HG03354 (cell line): Measurements from ENCODE around the gene RICTOR.
A peak's percentile ranks its signal among the peaks of the same experiment; 100 is the strongest.
"Not testable (repeated sequence)": the region's sequence is repeated elsewhere in the genome, so short reads cannot be mapped to it uniquely, and the experiment has no call there.

Experiments used
- ATAC-seq: cut with Tn5 transposase; IDR thresholded peaks from one replicate; pipeline ENCODE4 v1.9.1; 2021; ENCODE audit warnings: mild to moderate bottlenecking; ENCODE audit not compliant: unreplicated experiment, poor library complexity, severe bottlenecking

RICTOR gene

GRCh38 chr5:39062530-39062929 lies 11.7 kb downstream of the RICTOR start:
- ATAC-seq = no peak

DNA sequence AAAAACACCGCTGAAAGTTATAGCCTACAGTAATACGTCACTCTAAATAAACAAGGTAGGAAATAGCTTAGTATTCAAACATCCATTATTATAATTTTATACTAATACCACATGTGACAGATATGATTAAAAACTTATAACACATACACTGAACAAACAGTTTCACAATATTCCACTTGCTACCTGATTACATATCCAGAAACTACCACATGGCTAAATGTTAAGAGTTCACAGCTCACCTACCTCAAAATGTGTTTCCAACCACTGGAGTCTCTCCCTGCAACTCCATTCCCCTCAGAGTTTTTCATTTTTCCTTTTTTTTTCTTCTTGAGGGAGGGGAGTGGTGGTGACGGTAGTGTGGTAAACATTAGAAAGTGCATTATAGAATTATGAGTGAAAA lies 12.1 kb downstream of the RICTOR start:
- no peak for ATAC-seq

DNA sequence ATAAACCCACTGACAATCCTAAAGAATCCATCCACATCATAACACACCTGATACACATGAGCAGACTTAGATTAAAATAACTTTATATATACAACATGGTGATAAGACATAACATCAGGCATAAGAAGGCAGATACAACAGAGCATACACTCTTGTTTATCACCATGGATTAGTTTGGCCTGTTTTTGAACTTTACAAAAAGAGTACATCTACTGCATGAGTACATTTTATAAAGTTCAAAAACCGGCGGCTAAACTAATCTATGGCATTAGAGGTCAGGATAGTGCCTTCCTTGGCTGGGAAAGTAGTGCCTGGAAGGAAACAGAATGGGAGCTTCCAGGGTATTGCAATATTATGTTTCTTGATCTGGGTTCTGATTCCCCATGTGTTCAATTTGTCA lies 15.1 kb downstream of the RICTOR start:
- ATAC-seq = no peak

GRCh38 chr5:39058178-39058921 lies 15.8 kb downstream of the RICTOR start:
- peak; percentile 92 for ATAC-seq

DNA sequence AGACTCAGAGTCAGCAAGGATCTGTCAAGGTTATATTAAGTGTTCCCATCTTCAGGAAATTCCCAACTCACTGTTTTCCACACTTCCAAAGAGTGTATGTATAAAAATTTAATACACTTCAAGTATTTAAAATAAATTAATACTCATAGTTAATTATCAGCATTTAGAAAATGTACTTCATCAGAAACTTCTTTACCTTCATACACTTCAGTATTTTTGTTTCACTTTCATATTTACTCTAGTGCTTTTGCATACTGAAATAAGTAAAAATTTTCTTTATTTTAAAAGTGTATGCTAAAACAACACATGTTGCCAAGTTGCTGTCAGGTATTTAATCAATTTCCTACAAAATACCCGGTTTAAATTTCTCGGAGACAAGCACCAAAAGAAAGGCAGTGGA lies 16.5 kb downstream of the RICTOR start:
- peak; percentile 74 for ATAC-seq

DNA sequence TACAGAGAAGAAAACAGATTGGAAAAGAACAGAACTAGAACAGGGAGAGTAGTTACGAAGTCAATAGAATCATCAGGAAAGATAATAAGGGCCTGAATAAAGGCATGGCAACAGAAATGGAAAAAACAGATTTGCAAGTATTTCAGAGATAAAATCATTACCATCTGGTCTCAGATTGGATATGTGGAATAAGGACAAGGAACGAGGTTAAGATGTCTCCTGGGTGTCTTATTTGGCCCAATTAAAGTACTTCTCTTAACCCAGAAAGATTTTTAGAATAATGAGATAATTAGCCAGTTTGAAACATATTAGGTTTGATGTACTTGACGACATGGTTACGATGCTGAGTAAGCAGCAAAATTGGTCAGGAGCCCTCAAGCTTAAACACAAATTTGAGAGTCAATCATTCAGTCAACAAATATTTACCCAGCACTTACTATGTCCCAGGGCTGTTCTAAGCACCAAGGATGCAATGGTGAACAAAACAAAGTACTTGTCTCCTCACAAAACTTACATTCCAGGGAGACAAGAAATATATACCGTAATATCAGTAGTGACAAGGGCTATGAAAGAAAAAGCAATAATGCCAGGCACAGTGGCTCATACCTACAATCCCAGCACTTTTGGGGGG lies 18.3 kb downstream of the RICTOR start:
- ATAC-seq = no peak

GRCh38 chr5:39055027-39055767 lies 19.0 kb downstream of the RICTOR start:
- ATAC-seq = no peak

DNA sequence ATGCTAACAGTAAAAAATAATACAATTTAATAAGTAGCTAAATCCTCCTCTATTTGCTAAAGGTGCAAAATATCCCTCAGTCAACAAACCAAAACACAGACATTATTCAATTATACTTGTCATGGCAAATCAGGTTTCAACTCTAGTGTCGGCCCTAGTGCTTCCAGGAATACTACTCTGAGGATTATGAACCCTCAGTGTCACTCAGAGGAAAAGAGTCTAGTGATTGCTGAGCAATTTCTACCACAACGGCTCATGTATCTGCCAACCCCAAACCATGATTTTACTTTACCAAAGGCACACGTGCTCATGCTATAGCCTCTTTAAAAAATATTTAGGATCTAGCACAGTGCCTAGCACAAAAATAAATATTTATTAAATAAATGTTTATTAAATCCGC lies 21.0 kb downstream of the RICTOR start:
- ATAC-seq = no peak

DNA sequence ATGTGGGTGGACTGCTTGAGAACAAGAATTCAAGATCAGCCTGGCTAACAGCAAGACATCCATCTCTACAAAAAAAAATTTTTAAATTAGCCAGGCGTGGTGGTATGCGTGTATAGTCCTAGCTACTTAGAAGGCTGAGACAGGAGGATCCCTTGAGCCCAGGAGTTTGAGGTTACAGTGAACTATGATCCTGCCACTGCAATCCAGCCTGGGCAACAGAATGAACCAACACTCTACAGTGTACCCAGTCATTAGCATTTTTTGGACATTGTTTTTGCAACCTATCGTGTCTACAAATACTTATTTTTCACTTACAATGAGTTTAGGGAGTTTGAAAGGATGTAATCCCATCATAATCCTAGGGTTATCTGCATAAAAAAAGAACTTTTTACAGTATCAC lies 22.1 kb downstream of the RICTOR start:
- no peak for ATAC-seq

DNA sequence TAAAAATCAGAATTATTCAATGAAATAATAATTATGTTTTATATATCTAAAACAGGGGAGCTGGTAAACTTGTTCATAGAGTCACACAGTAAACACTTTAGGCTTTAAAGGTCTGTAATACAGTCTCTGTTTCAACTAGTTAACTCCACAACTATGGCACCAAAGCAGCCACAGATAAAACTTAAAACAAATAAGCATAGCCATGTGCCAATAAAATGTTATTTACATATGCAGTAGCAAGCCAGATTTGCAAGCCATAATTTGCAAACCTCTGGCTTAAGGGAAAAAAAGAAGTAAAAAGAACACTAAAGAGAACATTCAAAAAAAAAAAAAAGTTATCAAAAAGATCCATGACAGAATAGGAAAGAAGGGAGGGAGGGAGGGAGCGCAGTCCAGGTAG lies 24.9 kb downstream of the RICTOR start:
- ATAC-seq = no peak

GRCh38 chr5:39040875-39041274 lies 33.3 kb downstream of the RICTOR start:
- ATAC-seq = no peak

- not testable (repeated sequence) for ATAC-seq
These were observed 39.7 kb downstream of the RICTOR start for GRCh38 chr5:39034493-39034892.

- ATAC-seq = no peak
These were observed 43.2 kb downstream of the RICTOR start for GRCh38 chr5:39031041-39031440.

- ATAC-seq = peak; percentile 41
These were observed 48.7 kb downstream of the RICTOR start for GRCh38 chr5:39025456-39025855.

- no peak for ATAC-seq
These were observed 49.3 kb downstream of the RICTOR start for GRCh38 chr5:39024884-39025283.

GRCh38 chr5:39024005-39024404 lies 50.2 kb downstream of the RICTOR start:
- no peak for ATAC-seq

GRCh38 chr5:39023121-39023520 lies 51.1 kb downstream of the RICTOR start:
- ATAC-seq = no peak

DNA sequence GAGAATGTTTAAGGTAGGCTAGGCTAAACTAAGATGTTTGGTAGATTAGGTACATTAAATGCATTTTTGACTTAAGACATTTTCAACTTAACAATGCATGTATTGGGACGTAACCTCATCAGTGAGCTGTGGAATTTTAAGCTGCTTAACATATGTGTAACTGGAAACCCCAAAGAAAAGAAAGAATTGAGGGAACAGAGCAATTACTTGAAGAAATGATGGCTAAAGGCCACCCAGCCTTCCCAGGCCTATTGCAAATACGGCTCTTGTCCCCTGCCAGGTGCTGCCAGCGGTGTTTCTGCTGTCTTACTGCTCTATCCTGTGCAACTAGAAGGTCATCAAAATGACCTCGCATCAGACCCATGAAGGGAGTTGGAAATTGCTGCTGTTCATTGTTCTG lies 52.0 kb downstream of the RICTOR start:
- ATAC-seq = no peak

DNA sequence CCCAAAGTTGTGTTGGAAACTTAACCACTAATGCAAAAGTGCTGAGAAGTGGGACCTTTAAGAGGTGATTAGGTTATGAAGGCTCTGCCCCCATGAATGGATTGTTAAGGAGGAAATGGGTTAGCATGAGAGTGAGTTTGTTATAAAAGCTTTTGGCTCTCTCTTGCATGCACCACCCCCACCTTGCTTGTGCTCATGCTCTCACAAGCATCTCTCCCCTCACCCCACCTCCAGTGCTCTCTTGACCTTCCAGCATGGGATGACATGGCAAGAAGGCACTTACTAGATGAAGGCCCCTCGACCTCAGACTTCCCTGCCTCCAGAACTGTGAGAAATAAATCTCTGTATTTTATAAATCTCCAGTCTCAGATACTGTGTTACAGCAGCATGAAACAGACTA lies 52.8 kb downstream of the RICTOR start:
- no peak for ATAC-seq

DNA sequence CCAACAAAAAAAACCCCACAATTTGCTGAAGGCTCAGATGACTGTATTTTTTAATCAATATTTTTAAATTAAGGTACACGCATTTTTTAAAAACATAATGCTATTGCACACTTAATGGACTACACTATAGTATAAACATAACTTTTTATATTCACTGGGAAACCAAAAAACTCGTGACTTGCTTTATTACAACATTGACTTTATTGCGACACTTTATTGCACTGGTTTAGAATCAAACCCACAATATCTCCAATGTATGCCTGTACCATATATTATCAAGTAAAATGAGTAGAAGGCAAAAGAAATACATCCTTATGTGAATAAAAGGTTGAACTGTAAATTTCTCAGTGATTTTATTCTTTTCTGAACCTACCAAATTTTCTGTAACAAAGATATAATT lies 53.7 kb downstream of the RICTOR start:
- ATAC-seq = no peak

DNA sequence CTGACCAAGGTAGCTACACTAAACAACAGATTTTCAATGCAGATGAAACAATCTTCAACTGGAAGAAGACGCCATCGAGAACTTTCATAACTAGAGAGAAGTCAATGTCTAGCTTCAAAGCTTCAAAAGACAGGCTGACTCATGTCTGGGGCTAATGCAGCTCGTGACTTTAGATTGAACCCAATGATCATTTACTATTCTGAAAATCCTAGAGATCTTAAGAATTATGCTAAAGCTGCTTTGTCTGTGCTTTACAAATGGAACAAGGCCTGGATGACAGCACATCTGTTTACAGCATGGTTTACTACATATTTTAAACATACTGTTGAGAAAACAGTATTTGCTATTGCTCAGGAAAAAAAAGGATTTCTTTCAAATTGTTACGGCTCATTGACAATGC lies 54.9 kb downstream of the RICTOR start:
- no peak for ATAC-seq
